ENCODE results near the gene ZGRF1.
"Not testable (repeated sequence)": the region's sequence is repeated elsewhere in the genome, so short reads cannot be mapped to it uniquely, and the experiment has no call there.

ZGRF1 gene

DNA sequence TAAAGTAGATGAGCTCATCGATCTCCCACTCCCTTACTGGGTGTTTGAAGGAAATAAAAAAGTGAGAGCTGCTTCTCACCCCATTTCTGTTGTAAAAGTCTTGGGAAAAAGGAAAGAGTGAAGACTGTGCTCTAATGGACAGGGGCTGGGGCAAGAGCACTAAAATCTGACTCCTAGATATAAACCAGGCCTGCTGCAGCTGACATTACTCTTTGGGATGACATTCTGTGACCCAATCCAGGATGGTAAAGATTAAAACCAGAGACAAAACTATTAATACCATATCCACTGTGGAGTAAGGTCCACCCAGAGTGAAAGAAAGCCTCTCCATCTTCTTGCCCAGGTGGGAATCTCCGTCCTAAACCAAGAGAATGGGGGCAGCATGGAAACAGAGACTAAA, 100.6 kb downstream of the ZGRF1 start:
- no peak for TF ChIP-seq CTCF (IDR thresholded peaks at IDR 0.05; ENCODE audit: low read depth, low read length, missing control alignments)
- H3K4me3 ChIP-seq (replicated peaks; ENCODE audit: low read depth, low read length): no peak overlapping the region
- no peak for DNase-seq (ENCODE audit: extremely low read depth, low read depth)

DNA sequence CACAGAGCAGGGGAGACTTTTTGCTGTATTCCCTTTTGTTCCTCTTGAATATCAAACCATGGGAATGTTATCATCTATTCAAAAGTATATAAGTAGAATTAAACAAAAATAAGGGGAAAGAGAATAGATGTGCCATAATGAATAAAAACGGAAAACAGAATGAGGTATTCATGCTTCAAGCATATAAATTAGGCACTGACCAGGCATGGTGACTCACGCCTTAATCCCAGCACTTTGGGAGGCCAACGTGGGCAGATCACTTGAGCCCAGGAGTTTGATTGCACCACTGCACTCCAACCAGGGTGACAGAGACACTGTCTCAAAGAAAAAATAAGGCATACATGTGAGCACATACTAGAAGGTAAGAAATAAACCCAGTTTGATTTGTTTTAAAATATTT, 104.4 kb downstream of the ZGRF1 start:
- no peak for DNase-seq (ENCODE audit: extremely low read depth, low read depth)
- no peak overlapping the region for H3K4me3 ChIP-seq (replicated peaks; ENCODE audit: low read depth, low read length)
- no peak for TF ChIP-seq CTCF (IDR thresholded peaks at IDR 0.05; ENCODE audit: low read depth, low read length, missing control alignments)

DNA sequence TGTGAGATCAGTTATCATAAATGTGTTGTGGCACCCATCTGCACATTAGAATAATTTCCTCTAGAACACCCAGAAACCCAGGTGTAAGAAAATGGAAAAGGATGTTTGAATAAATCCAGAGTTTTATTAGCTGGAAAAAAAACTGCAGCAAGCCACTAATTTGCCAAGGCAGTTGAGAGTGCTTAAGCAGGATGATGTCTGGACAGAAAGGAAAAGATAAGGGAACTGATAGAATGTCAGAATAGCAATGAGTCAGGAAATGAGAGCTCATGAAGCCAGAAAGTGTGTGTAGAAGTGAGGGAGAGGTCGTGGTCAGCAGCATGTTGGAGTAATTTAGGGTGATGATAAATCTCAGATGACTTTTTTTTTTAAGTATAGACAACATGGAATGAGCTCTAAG, 105.6 kb downstream of the ZGRF1 start:
- no peak overlapping the region for H3K4me3 ChIP-seq (replicated peaks; ENCODE audit: low read depth, low read length)
- TF ChIP-seq CTCF (IDR thresholded peaks at IDR 0.05; ENCODE audit: low read depth, low read length, missing control alignments): no peak
- DNase-seq (ENCODE audit: extremely low read depth, low read depth): no peak

- no peak overlapping the region for H3K4me3 ChIP-seq (replicated peaks; ENCODE audit: low read depth, low read length)
- no peak for DNase-seq (ENCODE audit: extremely low read depth, low read depth)
- TF ChIP-seq CTCF (IDR thresholded peaks at IDR 0.05; ENCODE audit: low read depth, low read length, missing control alignments): no peak
Observed at GRCh38 chr4:112526061-112526460, 110.6 kb downstream of the ZGRF1 start.

DNA sequence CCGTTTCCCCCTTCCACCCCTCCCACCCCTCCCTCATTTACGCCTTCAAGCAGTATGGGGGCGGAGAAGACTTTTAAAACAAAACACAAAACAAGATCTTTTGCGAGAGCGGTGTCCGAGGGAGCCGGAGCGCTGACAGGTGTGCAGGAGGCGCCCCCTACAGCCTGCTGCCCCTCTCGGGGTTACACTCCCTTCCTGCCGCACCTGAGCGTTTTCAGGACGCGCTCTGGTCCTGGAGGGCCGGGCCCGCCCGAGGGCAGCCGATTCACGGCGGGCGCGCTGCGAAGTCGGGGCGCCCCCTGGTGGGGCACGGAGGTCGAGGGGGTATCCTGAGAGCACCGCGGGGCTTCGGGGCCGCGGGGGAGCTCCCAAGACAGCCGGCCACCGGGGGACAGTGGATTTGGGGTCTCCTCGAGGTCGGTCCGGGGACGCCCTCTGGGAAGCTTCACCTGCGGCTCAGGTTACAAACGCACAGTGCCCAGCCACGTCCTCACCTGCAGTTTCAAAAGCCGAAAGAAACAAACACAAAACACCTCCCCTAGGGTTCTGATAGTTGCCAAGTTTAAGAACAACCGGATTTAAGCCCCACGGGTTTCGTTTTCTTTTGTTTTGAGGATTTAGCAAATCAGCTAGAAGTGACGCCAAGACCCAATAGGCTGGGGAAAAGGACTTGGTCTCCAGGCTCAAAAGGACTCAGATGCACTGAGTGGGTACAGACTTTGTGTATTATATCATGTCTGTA, 112.8 kb downstream of the ZGRF1 start:
- peak overlapping the region; percentile 28 for H3K4me3 ChIP-seq (replicated peaks; ENCODE audit: low read depth, low read length)
- TF ChIP-seq CTCF (IDR thresholded peaks at IDR 0.05; ENCODE audit: low read depth, low read length, missing control alignments): peak; percentile 77
- no peak for DNase-seq (ENCODE audit: extremely low read depth, low read depth)

DNA sequence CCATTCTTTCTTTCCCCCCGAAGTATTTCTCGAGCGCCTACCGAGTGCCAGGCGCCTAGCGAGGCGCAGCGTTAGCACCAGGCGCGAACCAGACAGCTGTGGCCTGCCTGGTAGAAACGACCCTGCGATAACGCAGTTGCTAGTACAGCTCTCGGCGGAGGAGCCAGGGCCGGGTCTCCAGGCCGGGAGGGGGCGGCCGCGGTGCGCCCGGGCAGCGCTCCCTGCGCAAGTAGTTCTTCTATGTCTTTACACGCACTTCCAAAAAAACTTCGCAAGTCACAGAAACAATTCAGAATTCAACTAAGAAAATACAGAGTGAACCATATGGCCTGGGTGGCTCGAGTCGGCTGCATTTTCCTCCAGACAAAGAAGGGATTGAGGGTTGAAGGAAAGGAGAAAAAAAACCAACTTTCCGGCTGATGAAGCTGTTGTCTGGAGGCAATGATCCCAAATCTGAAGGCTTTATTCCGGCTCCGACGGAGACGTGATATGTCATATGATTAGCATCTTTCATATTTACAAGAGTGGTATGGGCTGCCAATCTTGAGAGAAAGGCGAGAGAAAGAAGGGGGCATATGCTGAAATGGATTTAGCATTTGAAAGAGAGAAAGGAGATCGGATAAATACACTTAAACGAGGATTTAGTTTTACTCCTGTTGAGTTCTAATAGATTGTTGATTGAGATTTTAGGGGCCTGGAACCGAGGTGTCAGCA, 113.5 kb downstream of the ZGRF1 start:
- no peak for DNase-seq (ENCODE audit: extremely low read depth, low read depth)
- TF ChIP-seq CTCF (IDR thresholded peaks at IDR 0.05; ENCODE audit: low read depth, low read length, missing control alignments): peak; percentile 44

DNA sequence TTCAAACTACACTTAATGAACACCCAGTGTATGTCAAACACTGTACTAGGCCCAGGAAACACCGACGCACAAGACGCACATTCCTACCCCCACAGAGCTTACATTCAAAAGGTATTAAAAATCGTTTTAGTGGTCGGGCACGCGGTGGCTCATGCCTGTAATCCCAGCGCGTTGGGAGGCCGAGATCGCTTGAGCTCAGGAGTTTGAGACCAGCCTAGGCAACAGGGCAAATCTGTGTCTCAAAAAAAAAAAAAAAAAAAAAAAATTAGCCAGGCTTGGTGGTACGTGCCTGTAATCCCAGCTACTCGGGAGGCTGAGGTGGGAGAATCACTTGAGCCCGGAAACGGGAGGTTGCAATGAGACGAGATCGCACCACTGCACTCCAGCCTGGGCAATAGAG, 114.3 kb downstream of the ZGRF1 start:
- not testable (repeated sequence) for H3K4me3 ChIP-seq (replicated peaks; ENCODE audit: low read depth, low read length); DNase-seq (ENCODE audit: extremely low read depth, low read depth)

More for the DNA sequence above, 113.5 kb downstream of the ZGRF1 start:
- peak overlapping the region; percentile 28 for H3K4me3 ChIP-seq (replicated peaks; ENCODE audit: low read depth, low read length)

Measured in HFF-Myc (cell line).